ENCODE results near the gene BIRC7. TPM values are rescaled to one million over a fixed set of nuclear protein-coding genes. Genes with fewer than 3 reads are reported as not detected.
A peak's percentile ranks its signal among the peaks of the same experiment; 100 is the strongest.

Gene BIRC7
- total RNA-seq, 1 experiment from 2014 or later: 0.96 TPM

DNA sequence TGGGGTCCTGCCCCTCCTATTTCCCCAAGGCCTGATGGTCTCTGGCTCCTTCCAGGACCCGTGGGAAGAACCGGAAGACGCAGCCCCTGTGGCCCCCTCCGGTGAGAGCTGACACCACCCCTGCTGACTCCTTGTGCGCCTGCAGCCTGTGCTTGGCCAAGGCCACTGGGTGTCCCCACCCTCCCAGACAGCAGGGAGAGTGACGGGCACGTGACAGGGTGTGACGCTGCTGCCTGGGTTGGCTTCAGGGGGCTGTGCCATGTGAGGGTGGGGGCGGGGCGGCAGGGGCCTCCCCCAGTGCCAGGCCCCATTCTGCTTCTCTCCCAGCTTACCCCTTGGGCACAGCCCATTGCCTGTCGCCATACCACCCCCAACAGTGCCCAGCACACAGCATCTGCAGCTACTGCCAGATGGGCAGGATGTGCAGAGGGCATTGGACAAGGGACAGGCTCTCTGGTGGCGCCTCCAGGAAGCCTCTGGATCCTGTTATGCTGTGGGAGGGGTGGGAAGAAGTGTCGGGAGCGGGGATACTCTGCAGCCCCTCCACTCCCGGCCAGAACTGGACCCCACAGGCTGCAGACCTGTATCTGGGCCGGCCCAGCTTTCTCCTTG, 2.9 kb downstream of the BIRC7 start:
- Histone ChIP-seq H3K4me2 (ENCODE audit: low read length) (no peak overlapping the region), H3K27ac (ENCODE audit: low read depth, low read length) (no peak overlapping the region), H3K27me3 (ENCODE audit: insufficient read depth, low read length) (no peaks in the 10 kb centered on the region), H3K9me2 (ENCODE audit: insufficient read depth) (no peaks in the 10 kb centered on the region), H3K9ac (ENCODE audit: low read length) (no peak overlapping the region), H3K79me2 (ENCODE audit: insufficient read depth, low read length) (no peaks in the 10 kb centered on the region), H3K4me1 (ENCODE audit: control insufficient read depth in 1 of 2, insufficient read depth in 2 of 2, low read length in 2 of 2) (peaks cover 12 to 26% of the 10 kb centered on the region in 2 experiments), H2AFZ (ENCODE audit: low read depth, low read length, poor library complexity, severe bottlenecking) (no peak overlapping the region), H3K4me3 (replicated peaks in 1 of 2; ENCODE audit: low read depth in 1 of 2, low read length in 2 of 2) (no peak overlapping the region), H3K9me3 (ENCODE audit: control insufficient read depth in 1 of 2, insufficient read depth in 1 of 2, low read depth in 1 of 2, low read length in 2 of 2) (no peaks in the 10 kb centered on the region), H3K36me3 (ENCODE audit: control insufficient read depth in 1 of 2, insufficient read depth in 2 of 2, low read length in 2 of 2) (no peaks in the 10 kb centered on the region), H4K20me1 (ENCODE audit: insufficient read depth) (no peaks in the 10 kb centered on the region)
- 0 out of 2 replicates have a peak, but pooled peaks have one; percentile 25 for ATAC-seq
- ChIA-PET RAD21 (ENCODE audit: low non-redundant PET in 1 of 2, low total read pairs in 2 of 2, uncharacterized antibody in 2 of 2, unreplicated experiment in 2 of 2) (no interaction called here), CTCF (interaction anchor here (1.7 kb wide), 1 partner anchor 15 kb away, joined by 9 read pairs; no protein-coding TSS in a partner anchor), POLR2A (interaction anchor here (0.7 kb wide), 1 partner anchor 331 kb away, joined by 3 read pairs; no protein-coding TSS in a partner anchor)
- DNase-seq (ENCODE audit: low read depth, low spot score): no peak
- intact Hi-C loops (cut with micrococcal nuclease): no loop called here
- no TSS peak for BruUV-seq (replicated peaks)
- TF ChIP-seq EZH2phosphoT487 (IDR thresholded peaks at IDR 0.05; ENCODE audit: borderline replicate concordance) (no peak), SP1 (IDR thresholded peaks at IDR 0.05; ENCODE audit: low read depth) (no peak), YY1 (IDR thresholded peaks at IDR 0.05; ENCODE audit: extremely low read depth, insufficient replicate concordance, low read depth, low read length) (no peak), EZH2 (IDR thresholded peaks at IDR 0.05) (no peak), MAX (IDR thresholded peaks at IDR 0.05) (no peak), ELF1 (IDR thresholded peaks at IDR 0.05; ENCODE audit: borderline replicate concordance, low read depth) (no peak), ZNF274 (IDR thresholded peaks at IDR 0.05; ENCODE audit: low read depth, low read length) (no peak), ZFX (IDR thresholded peaks at IDR 0.05) (no peak; the same call in 1 of the 2 replicates), POLR2A (IDR thresholded peaks at IDR 0.05; ENCODE audit: borderline replicate concordance, extremely low read depth, insufficient read depth, insufficient read length) (no peak), CBX3 (IDR thresholded peaks at IDR 0.05; ENCODE audit: low read depth) (no peak), POLR2AphosphoS5 (IDR thresholded peaks at IDR 0.05; ENCODE audit: low read depth, low read length) (no peak), CTCF (IDR thresholded peaks at IDR 0.05 in 2 of 3, conservative IDR thresholded peaks at IDR 0.05 in 1 of 3; ENCODE audit: borderline replicate concordance in 1 of 3, insufficient read depth in 1 of 3, low read depth in 2 of 3, low read length in 2 of 3) (no peak)
- TF ChIP-seq, protein P1, sequence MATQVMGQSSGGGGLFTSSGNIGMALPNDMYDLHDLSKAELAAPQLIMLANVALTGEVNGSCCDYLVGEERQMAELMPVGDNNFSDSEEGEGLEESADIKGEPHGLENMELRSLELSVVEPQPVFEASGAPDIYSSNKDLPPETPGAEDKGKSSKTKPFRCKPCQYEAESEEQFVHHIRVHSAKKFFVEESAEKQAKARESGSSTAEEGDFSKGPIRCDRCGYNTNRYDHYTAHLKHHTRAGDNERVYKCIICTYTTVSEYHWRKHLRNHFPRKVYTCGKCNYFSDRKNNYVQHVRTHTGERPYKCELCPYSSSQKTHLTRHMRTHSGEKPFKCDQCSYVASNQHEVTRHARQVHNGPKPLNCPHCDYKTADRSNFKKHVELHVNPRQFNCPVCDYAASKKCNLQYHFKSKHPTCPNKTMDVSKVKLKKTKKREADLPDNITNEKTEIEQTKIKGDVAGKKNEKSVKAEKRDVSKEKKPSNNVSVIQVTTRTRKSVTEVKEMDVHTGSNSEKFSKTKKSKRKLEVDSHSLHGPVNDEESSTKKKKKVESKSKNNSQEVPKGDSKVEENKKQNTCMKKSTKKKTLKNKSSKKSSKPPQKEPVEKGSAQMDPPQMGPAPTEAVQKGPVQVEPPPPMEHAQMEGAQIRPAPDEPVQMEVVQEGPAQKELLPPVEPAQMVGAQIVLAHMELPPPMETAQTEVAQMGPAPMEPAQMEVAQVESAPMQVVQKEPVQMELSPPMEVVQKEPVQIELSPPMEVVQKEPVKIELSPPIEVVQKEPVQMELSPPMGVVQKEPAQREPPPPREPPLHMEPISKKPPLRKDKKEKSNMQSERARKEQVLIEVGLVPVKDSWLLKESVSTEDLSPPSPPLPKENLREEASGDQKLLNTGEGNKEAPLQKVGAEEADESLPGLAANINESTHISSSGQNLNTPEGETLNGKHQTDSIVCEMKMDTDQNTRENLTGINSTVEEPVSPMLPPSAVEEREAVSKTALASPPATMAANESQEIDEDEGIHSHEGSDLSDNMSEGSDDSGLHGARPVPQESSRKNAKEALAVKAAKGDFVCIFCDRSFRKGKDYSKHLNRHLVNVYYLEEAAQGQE (IDR thresholded peaks at IDR 0.05; ENCODE audit: low read depth): no peak
- TF ChIP-seq, protein P2, sequence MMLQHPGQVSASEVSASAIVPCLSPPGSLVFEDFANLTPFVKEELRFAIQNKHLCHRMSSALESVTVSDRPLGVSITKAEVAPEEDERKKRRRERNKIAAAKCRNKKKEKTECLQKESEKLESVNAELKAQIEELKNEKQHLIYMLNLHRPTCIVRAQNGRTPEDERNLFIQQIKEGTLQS (IDR thresholded peaks at IDR 0.05): no peak
- TF ChIP-seq, protein P3, sequence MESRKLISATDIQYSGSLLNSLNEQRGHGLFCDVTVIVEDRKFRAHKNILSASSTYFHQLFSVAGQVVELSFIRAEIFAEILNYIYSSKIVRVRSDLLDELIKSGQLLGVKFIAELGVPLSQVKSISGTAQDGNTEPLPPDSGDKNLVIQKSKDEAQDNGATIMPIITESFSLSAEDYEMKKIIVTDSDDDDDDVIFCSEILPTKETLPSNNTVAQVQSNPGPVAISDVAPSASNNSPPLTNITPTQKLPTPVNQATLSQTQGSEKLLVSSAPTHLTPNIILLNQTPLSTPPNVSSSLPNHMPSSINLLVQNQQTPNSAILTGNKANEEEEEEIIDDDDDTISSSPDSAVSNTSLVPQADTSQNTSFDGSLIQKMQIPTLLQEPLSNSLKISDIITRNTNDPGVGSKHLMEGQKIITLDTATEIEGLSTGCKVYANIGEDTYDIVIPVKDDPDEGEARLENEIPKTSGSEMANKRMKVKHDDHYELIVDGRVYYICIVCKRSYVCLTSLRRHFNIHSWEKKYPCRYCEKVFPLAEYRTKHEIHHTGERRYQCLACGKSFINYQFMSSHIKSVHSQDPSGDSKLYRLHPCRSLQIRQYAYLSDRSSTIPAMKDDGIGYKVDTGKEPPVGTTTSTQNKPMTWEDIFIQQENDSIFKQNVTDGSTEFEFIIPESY (IDR thresholded peaks at IDR 0.05; ENCODE audit: extremely low read depth, insufficient replicate concordance, low read length): no peak
